ENCODE results near the gene SLC1A2. TPM values are rescaled to one million over a fixed set of nuclear protein-coding genes. Genes with fewer than 3 reads are reported as not detected.

Gene SLC1A2
- total RNA-seq, 1 donor from 2014 or later, result 4.9 TPM

DNA sequence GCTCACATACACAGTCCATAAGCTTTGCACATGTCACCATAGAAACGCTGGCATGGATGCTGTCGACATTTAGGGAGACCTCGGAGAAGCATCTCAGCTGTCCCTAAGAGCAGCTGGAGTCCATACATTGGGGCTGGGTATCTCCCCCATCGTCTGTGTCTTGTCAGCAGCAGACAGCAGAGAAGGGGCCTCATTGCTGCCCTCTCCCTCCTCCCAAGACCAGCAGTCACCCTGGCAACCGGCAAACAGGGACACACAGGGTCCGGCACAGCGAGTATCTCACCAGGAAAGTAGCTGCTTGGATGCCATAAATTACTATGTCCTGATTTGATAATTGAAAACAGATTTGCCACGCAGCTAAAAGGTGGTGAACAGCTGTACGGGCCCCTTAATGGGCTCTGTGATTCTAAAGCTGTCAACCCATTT lies 196.0 kb downstream of the SLC1A2 start:
- Histone ChIP-seq H3K27me3 (no peaks in the 10 kb centered on the region), H2AFZ (replicated peaks) (no peak overlapping the region), H4K20me1 (ENCODE audit: low read depth) (no peaks in the 10 kb centered on the region), H3K4me3 (no peak overlapping the region), H3K9me3 (ENCODE audit: low read depth) (no peaks in the 10 kb centered on the region), H3K27ac (no peak overlapping the region), H3K4me1 (no peaks in the 10 kb centered on the region), H3K9ac (no peak overlapping the region), H3K79me2 (ENCODE audit: low read depth) (no peaks in the 10 kb centered on the region), H3K4me2 (no peak overlapping the region), H3F3A (ENCODE audit: low read depth) (no peaks in the 10 kb centered on the region), H3K36me3 (no peaks in the 10 kb centered on the region)
- TF ChIP-seq, protein P1, sequence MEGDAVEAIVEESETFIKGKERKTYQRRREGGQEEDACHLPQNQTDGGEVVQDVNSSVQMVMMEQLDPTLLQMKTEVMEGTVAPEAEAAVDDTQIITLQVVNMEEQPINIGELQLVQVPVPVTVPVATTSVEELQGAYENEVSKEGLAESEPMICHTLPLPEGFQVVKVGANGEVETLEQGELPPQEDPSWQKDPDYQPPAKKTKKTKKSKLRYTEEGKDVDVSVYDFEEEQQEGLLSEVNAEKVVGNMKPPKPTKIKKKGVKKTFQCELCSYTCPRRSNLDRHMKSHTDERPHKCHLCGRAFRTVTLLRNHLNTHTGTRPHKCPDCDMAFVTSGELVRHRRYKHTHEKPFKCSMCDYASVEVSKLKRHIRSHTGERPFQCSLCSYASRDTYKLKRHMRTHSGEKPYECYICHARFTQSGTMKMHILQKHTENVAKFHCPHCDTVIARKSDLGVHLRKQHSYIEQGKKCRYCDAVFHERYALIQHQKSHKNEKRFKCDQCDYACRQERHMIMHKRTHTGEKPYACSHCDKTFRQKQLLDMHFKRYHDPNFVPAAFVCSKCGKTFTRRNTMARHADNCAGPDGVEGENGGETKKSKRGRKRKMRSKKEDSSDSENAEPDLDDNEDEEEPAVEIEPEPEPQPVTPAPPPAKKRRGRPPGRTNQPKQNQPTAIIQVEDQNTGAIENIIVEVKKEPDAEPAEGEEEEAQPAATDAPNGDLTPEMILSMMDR (IDR thresholded peaks at IDR 0.05), result no peak
- TF ChIP-seq EZH2phosphoT487 (IDR thresholded peaks at IDR 0.05) (no peak), EZH2 (IDR thresholded peaks at IDR 0.05) (no peak)
- no peaks in the 10 kb centered on the region for H3K9me3 Mint-ChIP-seq
- H3K4me3 Mint-ChIP-seq, result peak overlapping the region; percentile 7
- H3K4me1 Mint-ChIP-seq, result peaks cover 21% of the 10 kb centered on the region
- peak; percentile 30 for DNase-seq (ENCODE audit: low spot score)
- peak overlapping the region; percentile 28 for H3K27ac Mint-ChIP-seq
- H3K36me3 Mint-ChIP-seq, result no peaks in the 10 kb centered on the region
- peaks cover 6% of the 10 kb centered on the region for H3K27me3 Mint-ChIP-seq (ENCODE audit: insufficient read depth, low read depth)

DNA sequence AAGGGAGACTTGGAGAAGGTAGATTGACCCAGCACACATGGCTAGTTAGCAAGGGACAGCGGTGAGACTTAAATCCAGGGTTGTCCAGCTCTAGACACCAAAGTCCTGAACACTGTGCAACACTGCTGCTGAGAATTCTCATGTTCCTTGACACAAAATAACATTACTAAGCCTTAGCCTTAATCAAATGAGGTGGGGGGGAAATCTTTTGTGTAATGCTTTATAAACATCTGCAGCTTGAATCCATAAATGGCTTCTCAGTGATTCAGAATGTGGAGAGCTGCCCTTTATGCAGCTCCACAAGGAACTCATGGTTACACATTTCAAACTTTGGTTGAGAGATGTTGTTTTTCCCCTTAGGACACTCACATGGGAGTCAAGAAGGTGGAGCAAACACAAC lies 200.4 kb downstream of the SLC1A2 start:
- Mint-ChIP-seq H3K4me3 (no peak overlapping the region), H3K4me1 (peaks cover 19% of the 10 kb centered on the region), H3K36me3 (no peaks in the 10 kb centered on the region), H3K9me3 (no peaks in the 10 kb centered on the region), H3K27ac (no peak overlapping the region), H3K27me3 (ENCODE audit: insufficient read depth, low read depth) (no peaks in the 10 kb centered on the region)
- Histone ChIP-seq H3K9me3 (ENCODE audit: low read depth) (no peaks in the 10 kb centered on the region), H2AFZ (replicated peaks) (no peak overlapping the region), H3F3A (ENCODE audit: low read depth) (no peaks in the 10 kb centered on the region), H3K79me2 (ENCODE audit: low read depth) (no peaks in the 10 kb centered on the region), H3K27ac (no peak overlapping the region), H3K9ac (no peak overlapping the region), H3K27me3 (no peaks in the 10 kb centered on the region), H3K4me3 (no peak overlapping the region), H3K36me3 (no peaks in the 10 kb centered on the region), H3K4me1 (no peaks in the 10 kb centered on the region), H3K4me2 (no peak overlapping the region), H4K20me1 (ENCODE audit: low read depth) (no peaks in the 10 kb centered on the region)
- DNase-seq (ENCODE audit: low spot score), result no peak
- TF ChIP-seq, protein P1 (IDR thresholded peaks at IDR 0.05), result no peak

DNA sequence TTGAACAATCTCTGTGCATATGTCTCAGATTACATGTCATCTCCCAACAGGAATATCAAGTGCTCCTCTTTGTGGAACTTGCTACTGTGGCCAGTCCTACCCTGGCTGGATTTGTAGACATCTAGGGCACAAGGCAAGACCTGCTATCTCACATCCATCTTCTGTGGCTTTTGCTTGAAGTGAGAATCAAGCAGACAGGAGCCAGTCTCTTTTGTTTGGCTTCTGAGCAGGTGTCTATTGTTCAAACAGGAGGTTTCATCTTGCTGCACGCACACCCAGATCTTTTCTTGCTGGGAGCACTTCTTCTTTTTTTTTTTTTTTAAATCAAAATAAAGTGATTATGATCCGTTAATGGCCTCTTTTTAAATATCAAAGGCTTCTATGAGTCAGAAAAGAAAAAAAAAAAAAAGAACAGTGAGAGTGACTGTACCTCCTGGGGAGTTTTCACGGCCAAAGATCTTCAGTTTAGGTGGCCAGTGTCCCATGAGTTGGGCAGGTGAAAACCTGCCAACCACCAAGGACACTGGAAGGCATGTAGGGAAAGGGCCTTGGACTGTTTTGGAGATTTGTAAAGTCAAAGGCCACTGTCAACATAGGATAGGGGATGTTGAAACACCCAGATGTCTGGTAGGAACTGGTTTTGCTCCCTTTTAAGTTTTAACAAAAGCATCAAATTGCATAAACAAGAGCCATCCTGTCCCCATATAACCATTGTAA lies 202.2 kb downstream of the SLC1A2 start:
- Histone ChIP-seq H3K79me2 (ENCODE audit: low read depth) (no peaks in the 10 kb centered on the region), H3K27ac (no peak overlapping the region), H2AFZ (replicated peaks) (no peak overlapping the region), H3K4me2 (no peak overlapping the region), H3K4me1 (no peaks in the 10 kb centered on the region), H3K9me3 (ENCODE audit: low read depth) (no peaks in the 10 kb centered on the region), H3F3A (ENCODE audit: low read depth) (no peaks in the 10 kb centered on the region), H3K9ac (no peak overlapping the region), H3K36me3 (no peaks in the 10 kb centered on the region), H3K27me3 (no peaks in the 10 kb centered on the region), H4K20me1 (ENCODE audit: low read depth) (no peaks in the 10 kb centered on the region), H3K4me3 (no peak overlapping the region)
- Mint-ChIP-seq H3K27me3 (ENCODE audit: insufficient read depth, low read depth) (no peaks in the 10 kb centered on the region), H3K4me3 (no peak overlapping the region), H3K36me3 (no peaks in the 10 kb centered on the region), H3K4me1 (peaks cover 3% of the 10 kb centered on the region), H3K9me3 (no peaks in the 10 kb centered on the region), H3K27ac (no peak overlapping the region)
- TF ChIP-seq, protein P1 (IDR thresholded peaks at IDR 0.05), result no peak
- TF ChIP-seq EZH2 (IDR thresholded peaks at IDR 0.05) (no peak), EZH2phosphoT487 (IDR thresholded peaks at IDR 0.05) (no peak)
- DNase-seq (ENCODE audit: low spot score), result no peak

All from neural progenitor cell (in vitro differentiated cells).